SK-N-SH (cell line): ENCODE results near the gene CDH23.

Experiments used
- TF ChIP-seq, protein P1 (sequence below): IDR thresholded peaks from 2 replicates; pipeline ENCODE4; 2012
- TF ChIP-seq, protein P2 (sequence below): fragments of 200-600 bp; sonication (generic); IDR thresholded peaks from 2 replicates; pipeline ENCODE4 v1.6.1; 2017; ENCODE audit warnings: antibody characterized with exemption, mild to moderate bottlenecking, moderate library complexity

- TF ChIP-seq, protein P1, sequence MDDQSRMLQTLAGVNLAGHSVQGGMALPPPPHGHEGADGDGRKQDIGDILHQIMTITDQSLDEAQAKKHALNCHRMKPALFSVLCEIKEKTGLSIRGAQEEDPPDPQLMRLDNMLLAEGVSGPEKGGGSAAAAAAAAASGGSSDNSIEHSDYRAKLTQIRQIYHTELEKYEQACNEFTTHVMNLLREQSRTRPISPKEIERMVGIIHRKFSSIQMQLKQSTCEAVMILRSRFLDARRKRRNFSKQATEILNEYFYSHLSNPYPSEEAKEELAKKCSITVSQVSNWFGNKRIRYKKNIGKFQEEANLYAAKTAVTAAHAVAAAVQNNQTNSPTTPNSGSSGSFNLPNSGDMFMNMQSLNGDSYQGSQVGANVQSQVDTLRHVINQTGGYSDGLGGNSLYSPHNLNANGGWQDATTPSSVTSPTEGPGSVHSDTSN: no peak
- TF ChIP-seq, protein P2, sequence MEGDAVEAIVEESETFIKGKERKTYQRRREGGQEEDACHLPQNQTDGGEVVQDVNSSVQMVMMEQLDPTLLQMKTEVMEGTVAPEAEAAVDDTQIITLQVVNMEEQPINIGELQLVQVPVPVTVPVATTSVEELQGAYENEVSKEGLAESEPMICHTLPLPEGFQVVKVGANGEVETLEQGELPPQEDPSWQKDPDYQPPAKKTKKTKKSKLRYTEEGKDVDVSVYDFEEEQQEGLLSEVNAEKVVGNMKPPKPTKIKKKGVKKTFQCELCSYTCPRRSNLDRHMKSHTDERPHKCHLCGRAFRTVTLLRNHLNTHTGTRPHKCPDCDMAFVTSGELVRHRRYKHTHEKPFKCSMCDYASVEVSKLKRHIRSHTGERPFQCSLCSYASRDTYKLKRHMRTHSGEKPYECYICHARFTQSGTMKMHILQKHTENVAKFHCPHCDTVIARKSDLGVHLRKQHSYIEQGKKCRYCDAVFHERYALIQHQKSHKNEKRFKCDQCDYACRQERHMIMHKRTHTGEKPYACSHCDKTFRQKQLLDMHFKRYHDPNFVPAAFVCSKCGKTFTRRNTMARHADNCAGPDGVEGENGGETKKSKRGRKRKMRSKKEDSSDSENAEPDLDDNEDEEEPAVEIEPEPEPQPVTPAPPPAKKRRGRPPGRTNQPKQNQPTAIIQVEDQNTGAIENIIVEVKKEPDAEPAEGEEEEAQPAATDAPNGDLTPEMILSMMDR: no peak
These were observed 346.5 kb downstream of the CDH23 start for GRCh38 chr10:71743089-71743838.
